ENCODE measurements around the gene RAB11B.
A peak's percentile ranks its signal among the peaks of the same experiment; 100 is the strongest.
"Not testable (repeated sequence)": the region's sequence is repeated elsewhere in the genome, so short reads cannot be mapped to it uniquely, and the experiment has no call there.

RAB11B gene

GRCh38 chr19:8371011-8371804 is 19.0 kb upstream of the RAB11B start:
- no peak for DNase-seq

GRCh38 chr19:8373867-8374813 is 16.0 kb upstream of the RAB11B start:
- DNase-seq: no peak

DNA sequence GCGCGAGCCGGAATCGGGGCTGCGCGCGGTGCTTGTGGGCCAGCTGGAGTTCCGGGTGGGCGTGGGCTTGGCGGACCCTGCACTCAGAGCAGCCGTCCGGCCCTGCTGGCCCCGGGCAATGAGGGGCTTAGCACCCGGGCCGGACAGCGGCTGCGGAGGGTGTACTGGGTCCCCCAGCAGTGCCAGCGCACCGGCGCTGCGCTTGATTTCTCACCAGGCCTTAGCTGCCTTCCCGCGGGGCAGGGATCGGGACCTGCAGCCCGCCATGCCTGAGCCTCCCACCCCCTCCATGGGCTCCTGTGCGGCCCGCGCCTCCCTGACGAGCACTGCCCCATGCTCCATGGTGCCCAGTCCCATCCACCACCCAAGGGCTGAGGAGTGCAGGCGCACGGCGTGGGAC is 14.4 kb upstream of the RAB11B start:
- DNase-seq: not testable (repeated sequence)

DNA sequence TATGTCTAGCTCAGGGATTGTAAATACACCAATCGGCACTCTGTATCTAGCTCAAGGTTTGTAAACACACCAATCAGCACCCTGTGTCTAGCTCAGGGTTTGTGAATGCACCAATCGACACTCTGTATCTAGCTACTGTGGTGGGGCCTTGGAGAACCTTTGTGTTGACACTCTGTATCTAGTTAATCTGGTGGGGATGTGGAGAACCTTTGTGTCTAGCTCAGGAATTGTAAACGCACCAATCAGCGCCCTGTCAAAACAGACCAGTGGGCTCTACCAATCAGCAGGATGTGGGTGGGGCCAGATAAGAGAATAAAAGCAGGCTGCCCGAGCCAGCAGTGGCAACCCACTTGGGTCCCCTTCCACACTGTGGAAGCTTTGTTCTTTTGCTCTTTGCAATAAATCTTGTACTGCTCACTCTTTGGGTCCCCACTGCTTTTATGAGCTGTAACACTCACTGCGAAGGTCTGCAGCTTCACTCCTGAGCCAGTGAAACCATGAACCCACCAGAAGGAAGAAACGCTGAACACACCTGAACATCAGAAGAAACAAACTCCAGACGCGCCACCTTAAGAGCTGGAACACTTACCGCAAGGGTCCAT is 13.7 kb upstream of the RAB11B start:
- not testable (repeated sequence) for DNase-seq

- no peak for DNase-seq
Observed at GRCh38 chr19:8377598-8377997, 12.6 kb upstream of the RAB11B start.

GRCh38 chr19:8379156-8379891 is 10.8 kb upstream of the RAB11B start:
- not testable (repeated sequence) for DNase-seq

DNA sequence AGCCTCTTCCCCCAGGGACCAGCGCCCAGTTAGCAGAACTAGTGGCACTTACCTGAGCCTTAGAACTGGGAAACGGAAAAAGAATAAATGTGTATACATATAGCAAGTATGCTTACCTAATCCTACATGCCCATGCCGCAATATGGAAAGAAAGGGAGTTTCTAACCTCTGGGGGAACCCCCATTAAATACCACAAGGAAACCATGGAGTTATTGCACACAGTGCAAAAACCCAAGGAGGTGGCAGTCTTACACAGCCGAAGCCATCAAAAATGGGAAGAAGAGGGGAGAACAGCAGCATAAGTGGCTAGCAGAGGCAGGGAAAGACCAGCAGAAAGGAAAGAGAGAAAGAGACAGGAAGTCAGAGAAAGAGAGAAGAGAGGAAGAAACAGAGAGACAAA is 5.6 kb upstream of the RAB11B start:
- DNase-seq: not testable (repeated sequence)

GRCh38 chr19:8385103-8385502 is 5.1 kb upstream of the RAB11B start:
- DNase-seq: not testable (repeated sequence)

- not testable (repeated sequence) for DNase-seq
Observed at GRCh38 chr19:8385566-8385965, 4.6 kb upstream of the RAB11B start.

GRCh38 chr19:8386419-8386818 is 3.7 kb upstream of the RAB11B start:
- not testable (repeated sequence) for DNase-seq

DNA sequence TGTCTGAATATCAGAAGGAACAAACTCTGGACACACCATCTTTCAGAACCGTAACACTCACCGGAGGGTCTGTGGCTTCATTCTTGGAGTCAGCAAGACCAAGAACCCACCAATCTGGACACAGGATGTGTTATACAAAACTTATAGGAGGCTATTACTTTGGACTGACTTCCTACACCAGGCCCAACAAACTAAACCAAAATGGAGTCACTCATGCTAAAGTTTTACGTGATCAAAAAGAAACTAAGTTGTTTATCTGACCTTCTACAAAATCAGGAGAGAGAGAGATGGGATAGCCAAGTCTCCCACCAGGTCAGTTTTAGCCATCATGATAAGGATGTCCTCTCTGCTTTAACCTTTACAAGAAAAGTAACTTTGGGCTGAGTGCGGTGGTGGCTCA is 3.2 kb upstream of the RAB11B start:
- no peak for DNase-seq

DNA sequence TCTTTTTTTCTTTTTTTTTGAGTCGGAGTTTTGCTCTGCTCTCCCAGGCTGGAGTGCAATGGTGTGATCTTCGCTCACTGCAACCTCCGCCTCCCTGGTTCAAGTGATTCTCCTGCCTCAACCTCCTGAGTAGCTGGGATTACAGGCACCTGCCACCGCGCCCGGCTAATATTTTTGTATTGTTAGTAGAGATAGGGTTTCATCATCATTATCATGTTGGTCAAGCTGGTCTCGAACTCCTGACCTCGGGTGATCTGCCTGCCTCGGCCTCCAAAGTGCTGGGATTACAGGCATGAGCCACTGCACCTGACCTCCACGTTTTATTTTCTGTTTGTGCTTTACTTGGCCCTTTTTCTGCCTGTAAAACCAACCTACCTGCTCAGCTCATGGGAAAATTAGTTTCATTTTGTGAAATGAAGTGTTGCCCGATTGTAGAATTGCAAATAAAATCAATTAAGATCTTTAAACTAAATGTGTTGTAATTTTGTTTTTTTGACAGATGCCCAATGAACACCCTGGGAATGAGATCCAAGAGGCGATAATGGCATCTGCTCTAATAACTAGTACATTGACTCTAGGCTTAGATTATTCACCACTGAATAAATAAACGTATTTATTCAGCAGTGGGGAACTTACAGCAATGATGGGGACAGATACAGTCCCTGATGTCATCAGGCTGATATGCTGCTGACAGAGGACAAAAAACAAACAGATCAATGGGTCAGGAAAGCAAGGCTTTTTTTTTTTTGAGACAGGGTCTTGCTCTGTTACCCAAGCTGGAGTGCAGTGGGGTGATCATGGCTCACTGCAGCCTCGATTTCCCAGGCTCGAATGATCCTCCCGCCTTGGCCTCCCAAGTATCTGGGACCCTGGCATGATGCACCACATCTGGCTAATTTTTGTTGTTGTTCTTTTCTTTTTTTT is 2.2 kb upstream of the RAB11B start:
- DNase-seq: no peak

GRCh38 chr19:8388612-8388958 is 1.6 kb upstream of the RAB11B start:
- no peak for DNase-seq

GRCh38 chr19:8390617-8390981 is 439 bp downstream of the RAB11B start:
- DNase-seq: peak; percentile 98

DNA sequence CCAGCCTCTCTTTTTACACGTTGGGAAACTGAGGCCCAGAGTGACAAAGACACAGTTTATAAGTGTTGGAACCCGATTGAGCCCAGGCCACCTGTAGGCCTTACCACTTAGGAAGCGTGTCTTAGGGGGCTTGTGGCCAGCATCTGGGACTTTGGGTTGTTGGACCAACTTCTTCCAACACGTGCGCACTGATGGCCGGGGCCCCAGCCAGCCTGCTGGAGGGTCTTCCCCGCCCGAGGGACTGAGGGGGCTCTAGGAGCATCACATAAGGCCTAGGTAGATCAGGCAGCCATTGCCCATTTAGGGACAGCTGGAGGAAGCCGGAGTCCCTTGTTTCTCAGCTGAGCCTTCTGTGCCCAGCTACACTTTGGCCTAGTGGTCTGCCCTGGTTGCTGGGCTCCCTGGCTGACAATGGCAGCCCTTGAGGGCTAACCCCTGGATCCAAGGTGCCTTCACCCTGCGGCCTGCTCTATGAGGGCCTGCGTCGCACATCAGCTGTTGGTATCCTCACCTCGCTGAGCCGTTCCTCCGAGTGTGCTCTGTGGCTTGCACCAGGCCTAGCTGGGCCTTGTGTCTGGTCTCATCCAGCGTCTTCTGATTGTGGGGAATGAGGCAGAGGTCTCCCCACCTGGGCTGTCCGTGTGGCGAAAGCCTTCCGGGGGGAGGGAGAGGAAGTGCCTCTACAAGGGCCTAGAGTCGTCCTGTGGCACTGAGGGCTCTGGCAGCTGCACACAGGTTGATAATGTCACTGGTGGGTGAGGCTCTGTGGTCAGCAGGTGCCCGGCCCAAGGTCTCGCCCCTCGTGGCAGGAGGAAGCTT is 1.2 kb downstream of the RAB11B start:
- DNase-seq: no peak

DNA sequence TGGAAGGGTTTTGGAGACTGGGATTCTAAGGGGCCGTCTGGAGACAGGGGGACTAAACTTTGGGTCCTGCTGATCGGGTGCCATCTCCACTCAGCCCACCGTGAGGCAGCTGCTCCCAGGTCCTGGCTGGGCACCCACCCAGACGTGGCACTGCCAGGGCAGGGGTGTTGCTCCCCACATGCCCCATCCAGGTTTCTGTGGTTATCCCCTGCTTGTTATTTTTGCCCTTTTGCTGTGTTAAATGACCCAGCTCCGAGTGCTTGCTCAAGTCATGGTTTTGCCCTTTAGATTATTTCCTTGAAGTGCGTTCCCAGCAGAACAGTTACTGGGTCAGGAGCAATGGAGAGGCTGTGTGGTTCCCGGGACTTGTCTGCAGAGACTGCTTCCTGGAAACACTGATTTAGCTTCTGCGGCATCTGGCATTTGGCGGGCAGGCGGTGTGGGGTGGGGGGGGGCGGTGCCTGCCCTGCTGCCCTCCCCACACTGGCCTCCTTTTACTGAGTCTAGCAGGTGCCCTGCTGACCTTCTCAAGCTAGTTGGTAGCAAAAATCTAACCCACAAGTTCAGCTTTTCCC is 1.9 kb downstream of the RAB11B start:
- DNase-seq: no peak

DNA sequence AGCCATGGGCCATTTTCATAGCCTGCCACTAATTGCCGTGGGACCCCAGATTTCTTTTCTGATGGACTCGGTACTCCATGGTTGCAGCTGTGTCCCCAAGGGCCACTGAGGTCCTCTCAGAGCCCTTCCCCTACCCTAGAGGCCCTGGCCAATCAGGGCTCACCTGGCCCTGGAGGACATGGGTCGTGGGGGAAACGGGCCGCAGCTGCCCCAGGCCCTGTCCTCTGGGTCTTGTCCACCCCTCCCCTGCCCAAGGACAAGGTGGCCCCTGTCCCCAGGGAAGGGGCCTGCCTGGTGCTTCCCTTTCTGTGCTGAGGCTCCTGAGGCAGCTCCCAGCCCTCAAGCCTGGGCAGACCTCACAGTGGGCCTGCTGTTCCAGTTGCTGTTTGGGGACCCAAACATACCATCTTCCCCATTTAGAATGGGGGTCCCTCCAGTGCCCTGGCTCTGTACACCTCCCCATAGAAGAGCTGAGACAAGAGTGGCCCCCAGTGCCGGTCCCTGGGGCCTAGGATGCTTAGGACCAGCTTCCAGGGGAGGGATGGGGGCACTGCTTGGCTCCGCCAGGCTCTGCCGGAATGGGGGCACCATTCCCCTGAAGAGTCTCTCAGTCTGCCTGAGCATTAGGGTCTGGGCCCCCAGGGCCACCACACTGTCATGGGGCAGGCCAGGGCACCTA is 3.2 kb downstream of the RAB11B start:
- DNase-seq: no peak

GRCh38 chr19:8393871-8394250 is 3.7 kb downstream of the RAB11B start:
- no peak for DNase-seq

DNA sequence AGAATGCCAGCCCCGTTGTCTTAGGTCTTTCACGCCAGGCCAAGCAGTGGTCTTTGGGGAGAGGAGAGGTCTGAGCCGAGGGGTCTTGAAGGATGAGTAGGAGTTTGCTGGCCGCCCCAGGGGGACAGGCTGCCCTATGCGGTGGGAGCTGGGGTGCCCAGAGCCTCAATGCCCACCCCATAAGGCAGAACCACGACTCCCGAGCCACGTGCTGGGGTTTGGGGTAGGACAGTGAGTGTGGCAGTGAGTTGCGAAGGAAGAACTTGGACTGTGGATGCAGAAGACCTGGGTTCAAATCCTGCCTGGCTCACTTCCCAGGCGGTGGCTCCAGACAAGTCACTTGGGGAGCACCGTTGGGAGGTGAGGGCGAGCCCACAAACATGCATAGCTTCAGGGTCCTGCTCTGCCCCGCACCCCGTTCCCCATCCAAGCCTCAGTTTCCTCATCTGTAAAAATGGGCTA is 5.5 kb downstream of the RAB11B start:
- no peak for DNase-seq

- DNase-seq: no peak
Observed at GRCh38 chr19:8396185-8396562, 6.0 kb downstream of the RAB11B start.

Measured in right forelimb (tissue), 1 donor.